HepG2 (cell line): Measurements from ENCODE around the gene CDHR4. TPM values are rescaled to one million over a fixed set of nuclear protein-coding genes. Genes with fewer than 3 reads are reported as not detected.

Experiments used
- BRCA1 ChIP-seq: sonication (generic); formaldehyde crosslinking; IDR thresholded peaks from 2 replicates; pipeline ENCODE4 v1.4.0; 2020; ENCODE audit warnings: missing genetic modification reagents
- ELF3 ChIP-seq: IDR thresholded peaks from 2 replicates; pipeline ENCODE4 v1.6.1; 2016; ENCODE audit warnings: missing genetic modification reagents, missing compliant biosample characterization
- EP300 ChIP-seq, 3 experiments: sonication (generic) in 1 of 3; formaldehyde crosslinking in 1 of 3; IDR thresholded peaks; 2 replicates each; pipeline versions ENCODE4 v1.5.1 to v1.6.1; 2011 to 2020; ENCODE audit warnings: low read depth in 2 of 3, low read length in 2 of 3, borderline replicate concordance in 1 of 3, improper control_type of control experiment in 1 of 3, mild to moderate bottlenecking in 1 of 3, missing genetic modification reagents in 1 of 3, moderate library complexity in 1 of 3
- HES4 ChIP-seq: sonication (generic); formaldehyde crosslinking; IDR thresholded peaks from 2 replicates; pipeline ENCODE4 v1.9.0; 2021; ENCODE audit warnings: mild to moderate bottlenecking, missing genetic modification reagents, borderline replicate concordance
- IKZF1 ChIP-seq: fragments of 450-650 bp; IDR thresholded peaks from 2 replicates; pipeline ENCODE4 v1.7.1; 2016
- KLF12 ChIP-seq: sonication (generic); formaldehyde crosslinking; IDR thresholded peaks from 2 replicates; pipeline ENCODE4 v1.4.0; 2020; ENCODE audit warnings: missing genetic modification reagents, borderline replicate concordance
- KMT2A ChIP-seq: sonication (generic); formaldehyde crosslinking; IDR thresholded peaks from 2 replicates; pipeline ENCODE4 v1.4.0; 2020; ENCODE audit warnings: missing genetic modification reagents
- MBD4 ChIP-seq: IDR thresholded peaks from 2 replicates; pipeline ENCODE4 v1.6.1; 2012; ENCODE audit warnings: low read length, inconsistent platforms, borderline replicate concordance
- MED1 ChIP-seq: sonication (generic); formaldehyde crosslinking; IDR thresholded peaks from 2 replicates; pipeline ENCODE4 v1.4.0; 2020; ENCODE audit warnings: missing genetic modification reagents
- MEIS2 ChIP-seq: sonication (generic); formaldehyde crosslinking; IDR thresholded peaks from 2 replicates; pipeline ENCODE4 v1.9.0; 2021; ENCODE audit warnings: mild to moderate bottlenecking, missing genetic modification reagents
- NCOA2 ChIP-seq: sonication (generic); formaldehyde crosslinking; IDR thresholded peaks from 2 replicates; pipeline ENCODE4 v1.8.0; 2022; ENCODE audit warnings: inconsistent platforms
- PHF20 ChIP-seq: sonication (generic); formaldehyde crosslinking; IDR thresholded peaks from 2 replicates; pipeline ENCODE4 v1.5.0; 2020; ENCODE audit warnings: mild to moderate bottlenecking, missing genetic modification reagents
- PHF21A ChIP-seq: sonication (generic); formaldehyde crosslinking; IDR thresholded peaks from 2 replicates; pipeline ENCODE4 v1.5.0; 2020; ENCODE audit warnings: mild to moderate bottlenecking, missing genetic modification reagents
- POLR2G ChIP-seq: fragments of 200-400 bp; formaldehyde crosslinking; IDR thresholded peaks from 2 replicates; pipeline ENCODE4 v1.6.1; 2018; ENCODE audit warnings: mild to moderate bottlenecking, low read depth, low read length, moderate library complexity
- RXRB ChIP-seq: IDR thresholded peaks from 2 replicates; pipeline ENCODE4 v1.6.1; 2016; ENCODE audit warnings: borderline replicate concordance, missing genetic modification reagents, missing compliant biosample characterization
- TOE1 ChIP-seq: sonication (generic); formaldehyde crosslinking; IDR thresholded peaks from 2 replicates; pipeline ENCODE4 v1.4.0; 2020; ENCODE audit warnings: mild to moderate bottlenecking, missing genetic modification reagents
- ZNF101 ChIP-seq: sonication (generic); formaldehyde crosslinking; IDR thresholded peaks from 2 replicates; pipeline ENCODE4 v1.4.0; 2020; ENCODE audit warnings: mild to moderate bottlenecking, low read depth, missing genetic modification reagents, borderline replicate concordance
- ZNF501 ChIP-seq: sonication (generic); formaldehyde crosslinking; IDR thresholded peaks from 2 replicates; pipeline ENCODE4 v1.5.1; 2020; ENCODE audit warnings: mild to moderate bottlenecking, moderate library complexity, missing genetic modification reagents
- ZNF605 ChIP-seq: sonication (generic); formaldehyde crosslinking; IDR thresholded peaks from 2 replicates; pipeline ENCODE4 v1.8.0; 2022; ENCODE audit warnings: mild to moderate bottlenecking, missing genetic modification reagents
- ZNF777 ChIP-seq: sonication (generic); formaldehyde crosslinking; IDR thresholded peaks from 2 replicates; pipeline ENCODE4 v1.4.0; 2020; ENCODE audit warnings: missing genetic modification reagents
- polyA plus RNA-seq, 8 experiments: library from polyadenylated mRNA; depleted of rRNA in 3 of 8; stranded (reverse) in 7 of 8; unstranded in 1 of 8; fragments of >200 nt; fragmentation: Illumina TruSeq in 4 of 8; extraction: Trizol in 4 of 8; gene quantifications; 2 replicates each; pipeline versions ENCODE4 v1.2.1 to v1.2.3, GENCODE V29; 2011 to 2016; ENCODE audit warnings: low read depth in 4 of 8, missing spikeins in 1 of 8, mixed read lengths in 1 of 8; ENCODE audit not compliant: insufficient read depth in 1 of 8
- total RNA-seq, 5 experiments: library from RNA; depleted of rRNA; stranded (reverse); fragments of >200 nt; fragmentation: Illumina TruSeq; extraction: Trizol; gene quantifications; 2 replicates each; pipeline ENCODE4 v1.2.3, GENCODE V29; 2016; ENCODE audit warnings: low read depth in 1 of 5
- TF ChIP-seq, protein P1 (sequence below): sonication (generic); formaldehyde crosslinking; IDR thresholded peaks from 2 replicates; pipeline ENCODE4 v1.4.0; 2020; ENCODE audit warnings: missing genetic modification reagents
- TF ChIP-seq, protein P2 (sequence below): sonication (generic); formaldehyde crosslinking; IDR thresholded peaks from 2 replicates; pipeline ENCODE4 v1.4.0; 2020; ENCODE audit warnings: low read depth, mild to moderate bottlenecking, missing genetic modification reagents
- TF ChIP-seq, protein P3 (sequence below): sonication (generic); formaldehyde crosslinking; IDR thresholded peaks from 2 replicates; pipeline ENCODE4 v1.4.0; 2020; ENCODE audit warnings: low read depth, mild to moderate bottlenecking, missing genetic modification reagents
- TF ChIP-seq, protein P4 (sequence below): sonication (generic); formaldehyde crosslinking; IDR thresholded peaks from 2 replicates; pipeline ENCODE4 v1.4.0; 2020; ENCODE audit warnings: missing genetic modification reagents

CDHR4 gene
- total and polyA plus RNA-seq, 2 of the 13 experiments (the other 11 are each of a cell fraction or from before 2014, with no cell fraction given) = 0.21 TPM; not detected in 1

DNA sequence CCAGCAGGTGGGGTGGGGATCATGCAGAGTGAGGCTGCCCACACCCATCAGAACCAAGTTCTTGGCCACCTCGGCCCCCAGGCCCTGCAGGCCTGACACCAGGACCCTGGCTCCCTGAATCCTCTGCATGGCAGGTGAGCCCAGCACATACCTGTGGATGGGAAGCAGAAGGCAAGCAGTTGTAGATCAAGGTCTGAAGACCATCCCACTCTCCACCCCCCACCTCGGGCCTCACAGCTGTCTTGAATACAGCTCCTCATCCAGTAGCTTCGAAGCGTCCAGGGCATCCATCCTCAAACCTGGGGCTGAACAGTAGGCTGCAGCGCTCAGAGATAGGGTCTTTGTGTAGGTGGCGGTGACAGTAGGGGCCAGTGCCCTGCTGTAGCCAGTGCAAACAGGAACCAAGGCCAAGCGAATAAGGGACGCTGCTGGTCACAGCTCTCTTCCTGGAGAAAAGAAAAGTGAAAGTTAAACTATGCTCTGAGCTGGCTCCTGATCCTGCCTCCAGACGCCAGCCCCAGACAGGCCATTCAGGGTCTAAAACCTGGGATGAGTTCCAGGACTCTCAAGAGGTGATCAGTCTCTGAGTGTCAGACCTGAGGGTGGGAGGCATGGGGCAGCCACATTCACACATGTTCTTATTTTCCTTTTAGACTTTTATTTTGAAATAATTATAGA lies 14.0 kb upstream of the CDHR4 start, which contains the start of gene UBA7 (continued):
- TF ChIP-seq, protein P1, sequence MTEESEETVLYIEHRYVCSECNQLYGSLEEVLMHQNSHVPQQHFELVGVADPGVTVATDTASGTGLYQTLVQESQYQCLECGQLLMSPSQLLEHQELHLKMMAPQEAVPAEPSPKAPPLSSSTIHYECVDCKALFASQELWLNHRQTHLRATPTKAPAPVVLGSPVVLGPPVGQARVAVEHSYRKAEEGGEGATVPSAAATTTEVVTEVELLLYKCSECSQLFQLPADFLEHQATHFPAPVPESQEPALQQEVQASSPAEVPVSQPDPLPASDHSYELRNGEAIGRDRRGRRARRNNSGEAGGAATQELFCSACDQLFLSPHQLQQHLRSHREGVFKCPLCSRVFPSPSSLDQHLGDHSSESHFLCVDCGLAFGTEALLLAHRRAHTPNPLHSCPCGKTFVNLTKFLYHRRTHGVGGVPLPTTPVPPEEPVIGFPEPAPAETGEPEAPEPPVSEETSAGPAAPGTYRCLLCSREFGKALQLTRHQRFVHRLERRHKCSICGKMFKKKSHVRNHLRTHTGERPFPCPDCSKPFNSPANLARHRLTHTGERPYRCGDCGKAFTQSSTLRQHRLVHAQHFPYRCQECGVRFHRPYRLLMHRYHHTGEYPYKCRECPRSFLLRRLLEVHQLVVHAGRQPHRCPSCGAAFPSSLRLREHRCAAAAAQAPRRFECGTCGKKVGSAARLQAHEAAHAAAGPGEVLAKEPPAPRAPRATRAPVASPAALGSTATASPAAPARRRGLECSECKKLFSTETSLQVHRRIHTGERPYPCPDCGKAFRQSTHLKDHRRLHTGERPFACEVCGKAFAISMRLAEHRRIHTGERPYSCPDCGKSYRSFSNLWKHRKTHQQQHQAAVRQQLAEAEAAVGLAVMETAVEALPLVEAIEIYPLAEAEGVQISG (CRISPR knock-in tag) = peak; percentile 58
- TF ChIP-seq ZNF777 (CRISPR knock-in tag) (peak; percentile 36; the same call in 1 of the 2 replicates), MEIS2 (CRISPR knock-in tag) (peak; percentile 43; the same call in 1 of the 2 replicates), IKZF1 (no peak), MED1 (peak; percentile 54), TOE1 (CRISPR knock-in tag) (0 out of 2 replicates have a peak, but pooled peaks have one; percentile 24), ZNF605 (CRISPR knock-in tag) (peak; percentile 64; the same call in 1 of the 2 replicates), ELF3 (CRISPR knock-in tag) (peak; percentile 90), ZNF101 (CRISPR knock-in tag) (no peak), NCOA2 (CRISPR knock-in tag) (no peak), EP300 (IDR thresholded peaks at IDR 0.05; ENCODE audit: low read depth in 2 of 2, low read length in 2 of 2) (no peak), EP300 (CRISPR knock-in tag; IDR thresholded peaks at IDR 0.05; ENCODE audit: borderline replicate concordance) (no peak), PHF21A (CRISPR knock-in tag) (peak; percentile 17; the same call in 1 of the 2 replicates), ZNF501 (CRISPR knock-in tag) (peak; percentile 36; the same call in 1 of the 2 replicates), BRCA1 (no peak), HES4 (CRISPR knock-in tag) (peak; percentile 10; the same call in 1 of the 2 replicates), MBD4 (no peak), PHF20 (CRISPR knock-in tag) (peak; percentile 81), RXRB (CRISPR knock-in tag) (peak; percentile 41; the same call in 1 of the 2 replicates), POLR2G (peak; percentile 72), KMT2A (CRISPR knock-in tag) (peak; percentile 90), KLF12 (CRISPR knock-in tag) (no peak)
- TF ChIP-seq, protein P2, sequence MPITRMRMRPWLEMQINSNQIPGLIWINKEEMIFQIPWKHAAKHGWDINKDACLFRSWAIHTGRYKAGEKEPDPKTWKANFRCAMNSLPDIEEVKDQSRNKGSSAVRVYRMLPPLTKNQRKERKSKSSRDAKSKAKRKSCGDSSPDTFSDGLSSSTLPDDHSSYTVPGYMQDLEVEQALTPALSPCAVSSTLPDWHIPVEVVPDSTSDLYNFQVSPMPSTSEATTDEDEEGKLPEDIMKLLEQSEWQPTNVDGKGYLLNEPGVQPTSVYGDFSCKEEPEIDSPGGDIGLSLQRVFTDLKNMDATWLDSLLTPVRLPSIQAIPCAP (CRISPR knock-in tag) = peak; percentile 96
- TF ChIP-seq, protein P3, sequence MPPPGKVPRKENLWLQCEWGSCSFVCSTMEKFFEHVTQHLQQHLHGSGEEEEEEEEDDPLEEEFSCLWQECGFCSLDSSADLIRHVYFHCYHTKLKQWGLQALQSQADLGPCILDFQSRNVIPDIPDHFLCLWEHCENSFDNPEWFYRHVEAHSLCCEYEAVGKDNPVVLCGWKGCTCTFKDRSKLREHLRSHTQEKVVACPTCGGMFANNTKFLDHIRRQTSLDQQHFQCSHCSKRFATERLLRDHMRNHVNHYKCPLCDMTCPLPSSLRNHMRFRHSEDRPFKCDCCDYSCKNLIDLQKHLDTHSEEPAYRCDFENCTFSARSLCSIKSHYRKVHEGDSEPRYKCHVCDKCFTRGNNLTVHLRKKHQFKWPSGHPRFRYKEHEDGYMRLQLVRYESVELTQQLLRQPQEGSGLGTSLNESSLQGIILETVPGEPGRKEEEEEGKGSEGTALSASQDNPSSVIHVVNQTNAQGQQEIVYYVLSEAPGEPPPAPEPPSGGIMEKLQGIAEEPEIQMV (CRISPR knock-in tag) = 0 out of 2 replicates have a peak, but pooled peaks have one; percentile 42
- TF ChIP-seq, protein P4, sequence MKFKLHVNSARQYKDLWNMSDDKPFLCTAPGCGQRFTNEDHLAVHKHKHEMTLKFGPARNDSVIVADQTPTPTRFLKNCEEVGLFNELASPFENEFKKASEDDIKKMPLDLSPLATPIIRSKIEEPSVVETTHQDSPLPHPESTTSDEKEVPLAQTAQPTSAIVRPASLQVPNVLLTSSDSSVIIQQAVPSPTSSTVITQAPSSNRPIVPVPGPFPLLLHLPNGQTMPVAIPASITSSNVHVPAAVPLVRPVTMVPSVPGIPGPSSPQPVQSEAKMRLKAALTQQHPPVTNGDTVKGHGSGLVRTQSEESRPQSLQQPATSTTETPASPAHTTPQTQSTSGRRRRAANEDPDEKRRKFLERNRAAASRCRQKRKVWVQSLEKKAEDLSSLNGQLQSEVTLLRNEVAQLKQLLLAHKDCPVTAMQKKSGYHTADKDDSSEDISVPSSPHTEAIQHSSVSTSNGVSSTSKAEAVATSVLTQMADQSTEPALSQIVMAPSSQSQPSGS (CRISPR knock-in tag) = no peak
